Endothelial cell of umbilical vein (primary cell): ENCODE measurements around the gene OXLD1.

ENCODE experiments used
- EZH2 ChIP-seq: IDR thresholded peaks from 2 replicates; pipeline ENCODE4 v1.6.1; 2012; ENCODE audit warnings: borderline replicate concordance, low read depth, mild to moderate bottlenecking, moderate library complexity, low read length, inconsistent platforms; ENCODE audit not compliant: severe bottlenecking
- FOS ChIP-seq: IDR thresholded peaks from 2 replicates; pipeline ENCODE4 v1.6.1; 2011; ENCODE audit warnings: mild to moderate bottlenecking, low read length, moderate library complexity, borderline replicate concordance; ENCODE audit not compliant: insufficient read depth
- GATA2 ChIP-seq: IDR thresholded peaks from 2 replicates; pipeline ENCODE4 v1.7.0; 2011; ENCODE audit warnings: low read depth, mild to moderate bottlenecking, moderate library complexity, mixed read lengths, low read length; ENCODE audit not compliant: insufficient read length, insufficient read depth
- JUN ChIP-seq: IDR thresholded peaks from 2 replicates; pipeline ENCODE4 v1.6.1; 2011; ENCODE audit warnings: borderline replicate concordance, low read depth; ENCODE audit not compliant: insufficient read length, insufficient read depth
- MYC ChIP-seq: IDR thresholded peaks from one replicate; pipeline ENCODE4 v1.6.1; 2011; ENCODE audit warnings: mild to moderate bottlenecking, low read depth, low read length
- POLR2A ChIP-seq: IDR thresholded peaks from 2 replicates; pipeline ENCODE4 v1.6.1; 2012; ENCODE audit warnings: low read depth, mild to moderate bottlenecking, control low read depth, low read length
- POLR2AphosphoS5 ChIP-seq: IDR thresholded peaks from 2 replicates; pipeline ENCODE4 v1.6.1; 2012; ENCODE audit warnings: low read depth, mild to moderate bottlenecking, control low read depth, low read length, moderate library complexity; ENCODE audit not compliant: insufficient read depth
- TF ChIP-seq, protein P1 (sequence below), 2 donors: IDR thresholded peaks; 1 replicate in 1 of 2; 2 replicates in 1 of 2; pipeline ENCODE4 v1.5.1; 2011; ENCODE audit warnings: low read length in 2 of 2, mild to moderate bottlenecking in 2 of 2, moderate library complexity in 2 of 2, control low read depth in 1 of 2, inconsistent platforms in 1 of 2, low read depth in 1 of 2; ENCODE audit not compliant: insufficient read depth in 1 of 2; ENCODE audit errors: extremely low read depth in 1 of 2
- TF ChIP-seq, protein P2 (sequence below): IDR thresholded peaks from 2 replicates; pipeline ENCODE4 v1.6.1; 2011; ENCODE audit not compliant: insufficient read depth, insufficient read length

DNA sequence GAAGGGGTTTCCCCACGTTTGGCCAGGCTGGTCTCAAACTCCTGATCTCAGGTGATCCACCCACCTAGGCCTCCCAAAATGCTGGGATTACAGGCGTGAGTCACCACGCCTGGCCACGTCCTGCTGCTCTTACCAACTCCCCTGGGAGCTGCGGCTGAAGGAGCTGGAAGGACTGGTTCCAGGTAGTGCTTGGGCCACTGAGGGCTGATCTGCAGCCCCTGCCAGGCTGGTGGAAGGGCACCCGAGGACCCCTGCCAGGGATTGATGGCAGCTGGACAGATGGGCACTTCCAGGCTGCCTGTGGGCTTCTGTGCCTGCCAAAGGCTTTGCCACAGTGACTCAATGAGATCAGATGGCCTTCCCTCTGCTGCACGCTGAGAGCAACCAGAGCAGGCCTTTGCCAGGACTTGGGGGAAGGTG lies 2.3 kb downstream of the OXLD1 start:
- TF ChIP-seq FOS (no peak), POLR2A (no peak), POLR2AphosphoS5 (no peak), JUN (no peak), EZH2 (no peak), MYC (no peak), GATA2 (no peak)
- TF ChIP-seq, protein P1, sequence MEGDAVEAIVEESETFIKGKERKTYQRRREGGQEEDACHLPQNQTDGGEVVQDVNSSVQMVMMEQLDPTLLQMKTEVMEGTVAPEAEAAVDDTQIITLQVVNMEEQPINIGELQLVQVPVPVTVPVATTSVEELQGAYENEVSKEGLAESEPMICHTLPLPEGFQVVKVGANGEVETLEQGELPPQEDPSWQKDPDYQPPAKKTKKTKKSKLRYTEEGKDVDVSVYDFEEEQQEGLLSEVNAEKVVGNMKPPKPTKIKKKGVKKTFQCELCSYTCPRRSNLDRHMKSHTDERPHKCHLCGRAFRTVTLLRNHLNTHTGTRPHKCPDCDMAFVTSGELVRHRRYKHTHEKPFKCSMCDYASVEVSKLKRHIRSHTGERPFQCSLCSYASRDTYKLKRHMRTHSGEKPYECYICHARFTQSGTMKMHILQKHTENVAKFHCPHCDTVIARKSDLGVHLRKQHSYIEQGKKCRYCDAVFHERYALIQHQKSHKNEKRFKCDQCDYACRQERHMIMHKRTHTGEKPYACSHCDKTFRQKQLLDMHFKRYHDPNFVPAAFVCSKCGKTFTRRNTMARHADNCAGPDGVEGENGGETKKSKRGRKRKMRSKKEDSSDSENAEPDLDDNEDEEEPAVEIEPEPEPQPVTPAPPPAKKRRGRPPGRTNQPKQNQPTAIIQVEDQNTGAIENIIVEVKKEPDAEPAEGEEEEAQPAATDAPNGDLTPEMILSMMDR (IDR thresholded peaks at IDR 0.05; ENCODE audit: extremely low read depth in 1 of 2, insufficient read depth in 1 of 2, low read depth in 1 of 2, low read length in 2 of 2) = no peak
- TF ChIP-seq, protein P2, sequence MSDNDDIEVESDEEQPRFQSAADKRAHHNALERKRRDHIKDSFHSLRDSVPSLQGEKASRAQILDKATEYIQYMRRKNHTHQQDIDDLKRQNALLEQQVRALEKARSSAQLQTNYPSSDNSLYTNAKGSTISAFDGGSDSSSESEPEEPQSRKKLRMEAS = no peak
